ENCODE results near the gene YIPF3.
"Not testable (repeated sequence)": the region's sequence is repeated elsewhere in the genome, so short reads cannot be mapped to it uniquely, and the experiment has no call there.

YIPF3 gene

GRCh38 chr6:43509142-43509983 is 7.4 kb downstream of the YIPF3 start:
- DNase-seq, result no peak

GRCh38 chr6:43508481-43509141 is 8.1 kb downstream of the YIPF3 start:
- no peak for DNase-seq

DNA sequence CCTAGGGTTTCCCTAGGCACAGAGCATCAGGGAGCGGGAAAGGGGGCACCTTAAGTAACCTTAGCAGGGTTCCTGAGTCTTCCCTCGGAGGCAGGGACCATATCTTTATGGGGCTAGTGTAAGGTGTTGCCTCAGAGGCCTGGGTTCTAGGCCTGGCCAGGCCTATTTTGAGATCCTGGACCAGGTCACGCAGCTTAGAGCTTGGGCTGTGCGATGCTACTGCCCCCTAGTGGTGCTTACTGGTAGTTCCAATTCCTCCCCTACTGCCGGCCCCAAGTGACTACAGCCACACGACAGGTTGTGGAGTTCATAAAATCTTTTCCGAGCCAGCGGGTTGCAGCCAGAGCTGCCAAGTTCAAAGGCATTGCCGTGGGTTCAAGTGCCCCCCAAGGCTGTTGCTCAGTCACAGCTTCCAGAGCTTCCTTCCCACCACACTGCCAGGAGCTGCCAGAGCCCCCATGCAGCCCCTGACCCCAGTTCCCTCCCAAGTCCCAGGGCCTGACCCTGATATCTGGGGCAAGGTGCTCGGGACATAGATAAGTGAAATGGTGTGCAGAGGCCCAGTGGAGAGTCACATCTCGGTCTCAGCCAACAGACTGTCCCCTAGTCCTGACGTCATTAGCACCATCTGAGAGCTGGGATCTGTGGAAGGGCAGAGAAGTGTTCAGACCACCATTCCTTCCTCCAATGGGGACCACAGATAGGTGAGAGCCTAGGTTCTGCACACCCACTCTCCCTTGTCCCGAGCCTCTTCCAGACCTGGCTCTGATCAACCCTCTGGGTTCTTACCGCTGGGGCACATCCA is 9.9 kb downstream of the YIPF3 start:
- DNase-seq, result peak; percentile 77

DNA sequence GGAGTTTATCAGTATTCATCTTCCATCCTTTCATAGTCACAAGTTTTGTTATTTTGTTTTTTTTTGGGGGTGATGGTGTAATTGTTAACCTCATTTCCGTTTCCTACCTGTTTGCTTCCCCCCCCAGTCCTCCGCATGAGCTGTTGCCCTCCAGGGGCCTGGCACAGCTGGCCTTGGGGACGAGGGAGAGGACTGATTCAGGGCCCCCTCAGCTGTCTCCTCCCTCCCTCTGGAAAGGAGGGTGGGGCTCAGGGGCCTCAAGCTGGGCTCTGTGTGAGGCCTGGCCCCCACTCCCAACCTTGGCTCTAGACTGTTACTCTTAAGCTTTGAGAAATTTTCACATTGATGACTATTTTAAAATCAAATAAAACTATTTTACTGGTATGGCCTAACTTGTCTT is 10.6 kb downstream of the YIPF3 start:
- DNase-seq, result no peak

- DNase-seq, result no peak
Measured at GRCh38 chr6:43505718-43506117, 11.0 kb downstream of the YIPF3 start.

DNA sequence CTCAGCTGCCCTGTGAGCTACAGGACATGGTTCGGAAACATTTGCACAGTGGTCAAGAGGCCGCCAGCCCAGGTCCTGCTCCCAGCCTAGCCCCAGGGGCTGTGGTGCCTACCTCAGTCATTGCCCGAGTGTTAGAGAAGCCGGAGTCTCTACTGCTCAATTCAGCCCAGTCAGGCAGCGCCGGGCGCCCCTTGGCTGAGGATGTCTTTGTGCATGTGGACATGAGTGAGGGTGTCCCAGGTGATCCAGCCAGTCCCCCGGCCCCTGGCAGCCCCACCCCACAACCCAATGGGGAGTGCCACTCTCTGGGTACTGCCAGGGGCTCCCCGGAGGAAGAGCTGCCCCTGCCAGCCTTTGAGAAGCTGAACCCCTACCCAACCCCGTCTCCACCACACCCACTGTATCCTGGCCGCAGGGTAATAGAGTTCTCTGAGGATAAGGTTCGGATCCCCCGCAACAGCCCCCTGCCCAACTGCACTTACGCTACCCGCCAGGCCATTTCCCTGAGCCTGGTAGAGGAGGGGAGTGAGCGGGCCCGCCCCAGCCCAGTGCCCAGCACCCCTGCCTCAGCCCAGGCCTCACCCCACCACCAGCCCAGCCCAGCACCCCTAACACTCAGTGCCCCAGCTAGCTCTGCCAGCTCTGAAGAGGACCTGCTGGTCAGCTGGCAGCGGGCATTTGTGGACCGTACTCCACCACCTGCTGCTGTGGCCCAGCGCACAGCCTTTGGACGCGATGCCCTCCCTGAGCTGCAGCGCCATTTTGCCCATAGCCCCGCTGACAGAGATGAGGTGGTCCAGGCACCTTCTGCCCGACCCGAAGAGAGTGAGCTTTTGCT is 11.8 kb downstream of the YIPF3 start:
- DNase-seq, result no peak

DNA sequence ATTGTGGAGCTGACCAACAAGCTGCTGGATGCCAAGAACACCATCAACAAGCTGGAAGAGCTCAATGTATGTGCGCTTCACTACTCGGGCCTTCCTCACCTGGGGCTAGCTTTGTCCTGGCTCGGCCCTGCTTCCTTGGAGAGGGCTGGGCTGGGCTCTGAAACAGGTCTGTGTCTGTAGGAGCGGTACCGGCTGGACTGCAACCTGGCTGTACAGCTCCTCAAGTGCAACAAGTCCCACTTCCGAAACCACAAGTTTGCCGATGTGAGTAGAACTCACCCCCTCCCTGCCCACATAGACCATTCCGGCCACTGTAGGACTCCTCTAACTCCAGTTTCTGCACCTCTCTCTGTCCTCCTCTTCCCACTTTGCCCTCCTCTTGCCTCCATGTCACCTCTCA is 13.3 kb downstream of the YIPF3 start:
- DNase-seq, result no peak

DNA sequence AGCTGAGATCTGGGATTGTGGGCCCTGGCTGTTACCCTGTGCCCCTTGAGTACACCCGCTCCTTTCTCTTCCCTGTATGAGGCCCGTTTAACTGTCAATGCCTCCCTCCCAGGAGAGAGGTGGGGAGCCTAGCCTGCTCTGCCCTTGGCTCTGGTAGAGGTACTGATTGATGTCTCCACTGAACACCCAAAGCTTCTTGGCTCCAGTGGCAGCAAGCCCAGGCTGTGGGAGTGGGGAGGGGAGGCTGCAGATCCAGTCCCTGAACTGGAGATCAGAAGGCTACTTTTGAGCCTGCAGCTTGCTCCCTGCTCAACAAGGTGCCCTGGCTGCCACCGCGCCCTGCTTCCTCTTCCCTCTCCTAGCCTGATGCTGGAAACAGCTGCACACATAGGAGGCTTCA is 14.1 kb downstream of the YIPF3 start:
- no peak for DNase-seq

DNA sequence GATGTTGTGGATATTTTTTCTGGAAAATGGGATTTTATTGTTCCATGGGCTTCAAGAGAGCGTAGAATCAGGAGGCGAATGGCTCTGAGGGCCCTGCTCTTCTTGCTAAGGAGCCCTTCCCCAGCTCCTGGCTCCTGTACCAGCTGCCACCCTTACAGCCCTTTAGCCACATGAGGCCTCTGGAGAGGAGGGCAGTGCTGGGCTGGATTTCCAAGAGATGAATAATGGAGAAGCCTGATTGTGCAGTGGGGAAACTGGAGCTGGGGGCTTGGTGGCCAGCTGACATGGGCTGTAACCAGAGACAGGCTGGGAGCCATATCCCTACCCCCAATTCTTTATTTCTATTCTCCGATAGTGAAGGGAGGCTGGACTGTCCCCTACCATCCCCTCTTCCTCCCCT is 15.8 kb downstream of the YIPF3 start:
- no peak for DNase-seq

- no peak for DNase-seq
Measured at GRCh38 chr6:43499028-43499815, 17.5 kb downstream of the YIPF3 start.

- DNase-seq, result not testable (repeated sequence)
Measured at GRCh38 chr6:43498291-43498690, 18.4 kb downstream of the YIPF3 start.

DNA sequence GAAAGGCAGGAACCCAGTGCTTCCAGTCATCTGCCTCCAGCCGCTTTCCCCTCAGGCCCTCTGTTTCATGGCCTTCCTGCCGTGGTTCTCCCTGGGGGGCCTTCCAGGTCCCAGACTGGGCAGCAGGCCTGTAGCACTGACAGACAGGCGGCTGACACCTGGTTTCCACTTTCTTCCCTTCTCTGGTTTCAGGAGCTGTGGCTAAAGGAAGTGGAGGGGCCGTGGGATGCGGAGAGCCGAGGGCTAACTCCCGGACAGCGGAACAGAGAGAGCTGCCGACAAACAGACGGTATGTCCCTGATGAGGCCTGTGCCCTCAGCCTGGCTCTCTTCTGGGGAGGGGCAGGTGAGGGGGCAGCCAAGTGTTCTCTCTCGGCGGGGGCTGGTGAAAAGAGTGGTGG is 19.0 kb downstream of the YIPF3 start:
- DNase-seq, result no peak

DNA sequence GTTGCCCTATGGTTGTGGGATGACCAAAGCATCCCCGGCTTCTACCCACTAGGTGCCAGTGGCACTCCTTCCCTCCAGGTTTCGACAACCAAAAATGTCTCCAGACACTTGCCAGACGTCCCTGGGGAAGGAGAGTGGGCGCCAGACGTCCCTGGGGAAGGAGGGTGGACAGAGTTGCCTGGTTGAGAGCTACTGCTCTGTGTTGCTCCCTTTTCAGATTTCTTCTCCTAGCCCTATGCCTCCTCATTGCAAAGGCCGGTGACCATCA is 19.7 kb downstream of the YIPF3 start:
- no peak for DNase-seq

DNA sequence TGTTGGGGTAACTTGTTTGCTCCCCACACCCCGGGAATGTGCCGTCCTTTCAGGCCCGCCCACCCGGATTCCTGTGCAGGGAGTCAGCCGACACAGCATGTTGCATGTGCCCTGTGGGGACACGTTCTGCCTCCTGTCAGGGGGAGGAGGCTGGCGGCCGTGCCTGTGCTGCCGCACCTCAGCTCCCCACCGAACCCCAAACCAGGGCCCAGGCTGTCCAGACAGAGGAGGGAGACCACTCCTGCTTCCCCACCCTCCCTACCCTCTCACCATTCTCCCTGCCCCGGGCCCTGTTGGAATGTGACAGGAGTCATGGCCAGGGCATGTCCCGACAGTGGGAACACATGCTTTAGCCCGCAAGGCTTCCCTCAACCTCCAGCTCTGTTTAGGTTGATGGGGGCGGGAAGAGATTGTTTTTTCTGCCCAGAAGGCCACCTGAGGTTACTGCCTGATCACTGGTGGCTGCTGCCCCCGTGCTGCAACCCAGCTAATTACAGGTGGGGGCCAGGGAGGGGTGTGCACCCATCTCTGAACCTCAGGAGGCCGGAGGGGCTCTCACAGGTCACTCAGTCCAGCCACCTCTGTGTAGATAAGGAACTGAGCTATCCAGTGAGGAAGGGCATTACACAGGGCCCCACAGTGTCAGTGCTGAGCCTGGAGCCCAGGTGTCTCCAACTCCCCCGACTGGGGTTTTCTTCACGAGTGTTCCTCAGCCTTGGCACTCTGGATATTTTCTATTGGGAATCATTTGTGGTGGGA is 20.2 kb downstream of the YIPF3 start:
- DNase-seq, result peak; percentile 53

- no peak for DNase-seq
Measured at GRCh38 chr6:43495409-43495941, 21.3 kb downstream of the YIPF3 start.

DNA sequence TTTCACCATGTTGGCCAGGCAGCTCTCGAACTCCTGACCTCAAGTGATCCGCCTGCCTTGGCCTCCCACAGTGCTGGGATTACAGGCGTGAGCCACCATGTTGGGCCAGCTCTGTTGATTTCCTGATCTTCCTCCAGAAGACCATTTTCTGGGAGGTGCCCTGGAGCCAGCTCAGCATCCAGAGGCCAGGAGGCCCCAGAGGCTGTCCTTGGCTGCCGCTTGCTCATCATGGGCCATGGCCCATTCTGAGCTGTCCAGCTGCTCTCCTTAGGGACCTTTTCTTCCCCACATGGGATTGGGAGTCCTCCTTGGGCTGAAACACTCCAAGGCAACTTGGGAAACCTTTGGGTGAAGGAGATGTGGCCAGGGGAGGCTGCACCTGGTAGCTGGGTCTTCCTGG is 22.0 kb downstream of the YIPF3 start:
- DNase-seq, result no peak

GRCh38 chr6:43494321-43494720 is 22.4 kb downstream of the YIPF3 start:
- DNase-seq, result no peak

GRCh38 chr6:43493833-43494232 is 22.9 kb downstream of the YIPF3 start:
- DNase-seq, result no peak

DNA sequence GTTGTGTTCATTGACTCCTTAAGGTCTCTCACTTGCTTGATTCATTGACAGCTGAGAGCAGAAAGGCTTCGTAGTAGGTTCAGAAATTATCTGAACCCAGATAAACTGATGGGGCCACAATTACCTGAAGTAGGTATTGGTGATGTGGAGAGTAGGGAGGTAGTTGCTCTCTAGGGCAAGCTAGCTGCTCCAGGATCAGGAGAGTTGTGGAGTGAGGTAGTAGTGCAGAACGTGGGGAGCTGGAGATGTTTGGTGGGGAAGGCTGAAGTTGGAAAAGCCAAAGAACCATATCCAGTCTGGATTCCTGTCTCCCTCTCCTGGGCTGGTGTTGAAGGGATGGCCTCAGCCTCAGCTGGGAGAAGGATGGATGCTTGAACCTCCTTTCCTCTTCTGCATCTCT is 23.5 kb downstream of the YIPF3 start:
- no peak for DNase-seq

- DNase-seq, result no peak
Measured at GRCh38 chr6:43492673-43493072, 24.1 kb downstream of the YIPF3 start.

Data from fibroblast of skin of scalp (primary cell).